SK-N-SH (cell line): ENCODE results near the gene HOTAIR. TPM values are rescaled to one million over a fixed set of nuclear protein-coding genes. Genes with fewer than 3 reads are reported as not detected.

ENCODE experiments used
- CTCF ChIA-PET: fragments of 300-600, 350-600 bp; formaldehyde crosslinking; extraction: SDS; loops from one replicate; lab custom pipeline; 2021; lab: Yijun Ruan, JAX
- POLR2A ChIA-PET: fragments of 350-600 bp; sonication (Branson Sonifier 250); formaldehyde crosslinking; extraction: SDS; loops from one replicate; lab custom pipeline; 2020; ENCODE audit warnings: antibody characterized with exemption, inconsistent platforms; lab: Yijun Ruan, JAX
- DNase-seq: peaks from one replicate; pipeline ENCODE4 v3.0.0; 2012
- H2AFZ ChIP-seq: fragments of 200-600 bp; sonication (generic); 2 replicates; pipeline ENCODE4 v1.8.1; 2016; ENCODE audit warnings: antibody characterized with exemption, mild to moderate bottlenecking, low read depth
- H3F3A ChIP-seq: fragments of 200-600 bp; sonication (generic); replicated peaks from 2 replicates; pipeline ENCODE3; 2016; ENCODE audit warnings: antibody characterized with exemption, mild to moderate bottlenecking; ENCODE audit not compliant: insufficient read depth
- H3K27ac ChIP-seq, 2 experiments: fragments of 200-500 bp in 1 of 2; fragments of 200-600 bp in 1 of 2; sonication (Bioruptor generic) in 1 of 2; sonication (generic), shearing (Covaris generic) in 1 of 2; 2 replicates each; pipeline versions ENCODE4 v1.5.1 to v1.6.1; 2014 to 2016; ENCODE audit warnings: low read depth in 2 of 2, inconsistent platforms in 1 of 2, low read length in 1 of 2, mild to moderate bottlenecking in 1 of 2, mixed read lengths in 1 of 2
- H3K27me3 ChIP-seq: fragments of 200-600 bp; sonication (generic), shearing (Covaris generic); 2 replicates; pipeline ENCODE4 v1.6.1; 2016; ENCODE audit warnings: mixed run types; ENCODE audit not compliant: insufficient read depth
- H3K36me3 ChIP-seq, 2 experiments: fragments of 200-500 bp in 1 of 2; fragments of 200-600 bp in 1 of 2; sonication (Bioruptor generic) in 1 of 2; sonication (generic) in 1 of 2; replicated peaks in 1 of 2; 2 replicates each; pipeline versions ENCODE3 to v1.5.1; 2014 to 2016; ENCODE audit warnings: low read length in 1 of 2, mild to moderate bottlenecking in 1 of 2; ENCODE audit not compliant: insufficient read depth in 2 of 2, control insufficient read depth in 1 of 2
- H3K4me1 ChIP-seq, 2 experiments: fragments of 200-500 bp in 1 of 2; fragments of 200-600 bp in 1 of 2; sonication (Bioruptor generic) in 1 of 2; sonication (generic), shearing (Covaris generic) in 1 of 2; 2 replicates each; pipeline versions ENCODE4 v1.5.1 to v1.6.1; 2014 to 2016; ENCODE audit warnings: low read depth in 1 of 2, low read length in 1 of 2, mixed run types in 1 of 2; ENCODE audit not compliant: insufficient read depth in 2 of 2, control insufficient read depth in 1 of 2
- H3K4me2 ChIP-seq: fragments of 200-600 bp; sonication (generic), shearing (Covaris generic); 2 replicates; pipeline ENCODE4 v1.6.1; 2017; ENCODE audit warnings: mixed run types
- H3K4me3 ChIP-seq, 2 experiments: fragments of 200-500 bp in 1 of 2; fragments of 200-600 bp in 1 of 2; sonication (Bioruptor generic) in 1 of 2; sonication (generic), shearing (Covaris generic) in 1 of 2; 2 replicates each; pipeline versions ENCODE4 v1.5.1 to v1.8.1; 2014 to 2016; ENCODE audit warnings: low read depth in 2 of 2, inconsistent platforms in 1 of 2, low read length in 1 of 2, mild to moderate bottlenecking in 1 of 2, mixed read lengths in 1 of 2, moderate library complexity in 1 of 2
- H3K79me2 ChIP-seq: fragments of 200-600 bp; sonication (generic); 2 replicates; pipeline ENCODE4 v1.8.1; 2017; ENCODE audit warnings: mild to moderate bottlenecking; ENCODE audit not compliant: insufficient read depth
- H3K9ac ChIP-seq: fragments of 200-600 bp; sonication (generic); 2 replicates; pipeline ENCODE4 v1.6.1; 2017; ENCODE audit warnings: mixed run types
- H3K9me2 ChIP-seq: fragments of 200-600 bp; sonication (generic); 2 replicates; pipeline ENCODE4 v1.6.1; 2017; ENCODE audit warnings: mixed run types
- H3K9me3 ChIP-seq: fragments of 200-600 bp; sonication (generic); 2 replicates; pipeline ENCODE4 v1.6.1; 2017; ENCODE audit warnings: mixed run types, mild to moderate bottlenecking, moderate library complexity
- H4K20me1 ChIP-seq: fragments of 200-600 bp; sonication (generic); 2 replicates; pipeline ENCODE4 v1.6.1; 2017; ENCODE audit warnings: mild to moderate bottlenecking, mixed run types; ENCODE audit not compliant: insufficient read depth
- CHD2 ChIP-seq: fragments of 150-350 bp; IDR thresholded peaks from 2 replicates; pipeline ENCODE4 v1.6.1; 2018; ENCODE audit warnings: low read length; ENCODE audit not compliant: partially characterized antibody
- ELF1 ChIP-seq: IDR thresholded peaks from 2 replicates; pipeline ENCODE4 v1.4.0; 2012
- EZH2phosphoT487 ChIP-seq: fragments of 200-600 bp; sonication (generic); IDR thresholded peaks from 2 replicates; pipeline ENCODE4 v1.6.1; 2017; ENCODE audit warnings: low read depth, mixed run types, mild to moderate bottlenecking, antibody characterized with exemption, moderate library complexity, borderline replicate concordance
- FOSL2 ChIP-seq: IDR thresholded peaks from 2 replicates; pipeline ENCODE4 v1.4.0; 2012; ENCODE audit warnings: low read depth, mild to moderate bottlenecking, moderate library complexity, borderline replicate concordance
- FOXJ3 ChIP-seq: sonication (generic); formaldehyde crosslinking; IDR thresholded peaks from 2 replicates; pipeline ENCODE4 v1.5.1; 2020; ENCODE audit warnings: mild to moderate bottlenecking, missing genetic modification reagents
- GABPA ChIP-seq: IDR thresholded peaks from 2 replicates; pipeline ENCODE4 v1.4.0; 2012; ENCODE audit warnings: low read depth, mild to moderate bottlenecking
- GATA2 ChIP-seq: sonication (generic); formaldehyde crosslinking; IDR thresholded peaks from 2 replicates; pipeline ENCODE4 v1.5.0; 2020; ENCODE audit warnings: mild to moderate bottlenecking, missing genetic modification reagents
- POLR2AphosphoS5 ChIP-seq: IDR thresholded peaks from 2 replicates; pipeline ENCODE4 v1.6.1; 2012; ENCODE audit warnings: low read depth, low read length
- RAD21 ChIP-seq: IDR thresholded peaks from 2 replicates; pipeline ENCODE4 v1.6.1; 2012; ENCODE audit warnings: mild to moderate bottlenecking, low read length
- RFX5 ChIP-seq: IDR thresholded peaks from 2 replicates; pipeline ENCODE4 v1.6.1; 2012; ENCODE audit warnings: mild to moderate bottlenecking, improper control_type of control experiment, low read length
- TAF1 ChIP-seq: IDR thresholded peaks from 2 replicates; pipeline ENCODE4 v1.6.1; 2012; ENCODE audit warnings: low read depth, mild to moderate bottlenecking, low read length, moderate library complexity, borderline replicate concordance
- TCF12 ChIP-seq: IDR thresholded peaks from 2 replicates; pipeline ENCODE4 v1.4.0; 2012
- TEAD4 ChIP-seq: IDR thresholded peaks from 2 replicates; pipeline ENCODE4 v1.4.0; 2012; ENCODE audit warnings: mild to moderate bottlenecking, borderline replicate concordance; ENCODE audit not compliant: insufficient read depth
- WGBS: methylation state at CpG from one replicate; pipeline ENCODE4 v1.1.6; 2017; ENCODE audit warnings: low lambda C conversion rate; 5-methylcytosine and 5-hydroxymethylcytosine counted together
- polyA plus RNA-seq, 3 experiments: library from polyadenylated mRNA; depleted of rRNA; stranded (reverse); fragments of >200 nt; gene quantifications; 2 replicates each; pipeline ENCODE4 v1.2.3, GENCODE V29; 2012
- TF ChIP-seq, protein P1 (sequence below): IDR thresholded peaks from 2 replicates; pipeline ENCODE4 v1.4.0; 2012; ENCODE audit warnings: low read depth
- TF ChIP-seq, protein P2 (sequence below): IDR thresholded peaks from 2 replicates; pipeline ENCODE4 v1.4.0; 2012; ENCODE audit warnings: low read depth, borderline replicate concordance
- TF ChIP-seq, protein P3 (sequence below): IDR thresholded peaks from 2 replicates; pipeline ENCODE4 v1.4.0; 2012; ENCODE audit warnings: low read depth, borderline replicate concordance

Gene HOTAIR
- polyA plus RNA-seq, 1 of the 3 experiments (the other 2 are of a cell fraction), result not detected

DNA sequence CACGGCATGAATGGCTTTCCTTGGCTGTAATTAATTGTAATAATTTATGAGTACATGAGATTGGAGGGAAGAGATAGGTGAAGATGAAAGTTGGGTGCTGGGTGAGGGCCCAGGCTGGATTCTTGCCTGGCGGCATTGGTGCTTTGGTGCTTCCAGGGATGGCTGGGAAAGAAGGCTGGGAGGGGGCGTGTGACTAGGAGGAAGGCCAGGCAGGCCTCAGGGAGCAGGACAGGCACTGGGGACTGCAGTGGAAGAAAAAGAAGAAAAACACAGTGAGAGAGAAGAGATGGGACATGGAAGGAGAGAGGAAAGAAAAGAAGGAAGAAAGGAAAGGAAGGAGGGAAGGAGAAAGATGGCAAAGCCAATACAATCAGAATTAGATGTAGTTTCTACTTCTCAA lies 28.9 kb upstream of the HOTAIR start (continued):
- no peak for TF ChIP-seq FOXJ3 (CRISPR knock-in tag)

DNA sequence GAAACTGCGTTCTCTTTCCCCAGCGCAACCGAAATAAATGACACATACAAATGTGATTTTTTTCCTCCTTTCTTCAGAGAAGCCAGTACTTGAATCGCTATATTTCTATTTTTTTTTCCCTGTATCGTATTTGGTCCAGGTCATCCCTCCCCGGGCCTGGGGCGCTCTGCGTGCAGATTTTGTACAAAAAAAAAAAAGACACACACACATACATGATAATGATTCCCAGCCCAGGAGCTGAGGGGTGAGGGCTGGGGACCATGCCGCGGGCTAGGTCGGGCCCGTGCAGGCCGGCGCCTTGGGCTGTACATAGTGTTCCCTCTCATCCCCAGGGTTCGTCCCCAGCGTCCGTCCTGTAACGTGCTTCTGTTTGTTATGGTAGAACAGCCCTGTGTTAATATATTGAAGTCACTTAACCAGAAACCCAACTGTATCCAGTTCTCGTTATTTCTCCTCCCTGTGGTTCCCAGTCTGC lies 28.2 kb upstream of the HOTAIR start:
- Histone ChIP-seq H3K27ac (no peak overlapping the region), H3K9ac (no peak overlapping the region), H3K79me2 (no peaks in the 10 kb centered on the region)

DNA sequence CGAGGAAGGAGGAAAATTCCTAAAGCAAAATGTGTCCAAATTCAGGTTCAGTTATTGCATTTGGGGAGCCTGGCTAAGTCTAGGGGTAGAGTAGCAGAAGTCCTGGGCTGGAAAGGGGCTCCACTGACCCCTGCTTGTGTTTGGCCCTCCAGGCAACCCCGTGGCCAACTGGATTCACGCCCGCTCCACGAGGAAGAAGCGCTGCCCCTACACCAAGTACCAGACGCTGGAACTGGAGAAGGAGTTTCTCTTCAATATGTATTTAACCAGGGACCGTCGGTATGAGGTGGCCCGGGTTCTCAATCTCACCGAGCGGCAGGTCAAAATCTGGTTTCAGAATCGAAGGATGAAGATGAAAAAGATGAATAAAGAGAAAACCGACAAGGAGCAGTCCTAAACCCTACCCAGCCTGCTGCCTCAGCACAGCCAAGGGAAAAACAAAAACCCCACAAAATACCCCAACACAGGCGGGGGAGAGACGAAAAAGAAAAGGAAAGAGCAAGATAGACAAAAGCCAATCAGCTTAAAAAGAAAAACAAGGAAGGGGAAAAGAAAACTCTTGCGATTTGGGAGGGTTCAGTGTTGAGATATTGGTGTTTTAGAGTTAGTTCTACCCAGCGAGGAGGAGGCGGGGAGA lies 27.6 kb upstream of the HOTAIR start:
- H3K9me3 ChIP-seq, result no peaks in the 10 kb centered on the region
- WGBS, result 84% methylated on average over 19 of the region's 19 CpGs
- no peaks in the 10 kb centered on the region for H3K9me2 ChIP-seq
- DNase-seq, result no peak
- H3K4me2 ChIP-seq, result no peak overlapping the region
- no peaks in the 10 kb centered on the region for H3K36me3 ChIP-seq
- no peak overlapping the region for H2AFZ ChIP-seq
- peaks cover 0 to 18% of the 10 kb centered on the region in 2 experiments; a peak in 1 of 4 replicates for H3K4me1 ChIP-seq
- H3F3A ChIP-seq, result no peaks in the 10 kb centered on the region
- no peaks in the 10 kb centered on the region for H4K20me1 ChIP-seq
- CTCF ChIA-PET, result interaction anchor here (6.4 to 24.5 kb wide), 6 partner anchors 16 to 212 kb away, joined by 57 to 568 read pairs (median 200); partner anchors contain the start of genes HOXC10, HOXC5, HOXC6 and SMUG1
- no peak overlapping the region for H3K27ac ChIP-seq
- TF ChIP-seq GABPA (no peak), POLR2AphosphoS5 (no peak), TEAD4 (no peak), RFX5 (no peak)
- TF ChIP-seq, protein P1, sequence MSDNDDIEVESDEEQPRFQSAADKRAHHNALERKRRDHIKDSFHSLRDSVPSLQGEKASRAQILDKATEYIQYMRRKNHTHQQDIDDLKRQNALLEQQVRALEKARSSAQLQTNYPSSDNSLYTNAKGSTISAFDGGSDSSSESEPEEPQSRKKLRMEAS, result no peak
- TF ChIP-seq, protein P2, sequence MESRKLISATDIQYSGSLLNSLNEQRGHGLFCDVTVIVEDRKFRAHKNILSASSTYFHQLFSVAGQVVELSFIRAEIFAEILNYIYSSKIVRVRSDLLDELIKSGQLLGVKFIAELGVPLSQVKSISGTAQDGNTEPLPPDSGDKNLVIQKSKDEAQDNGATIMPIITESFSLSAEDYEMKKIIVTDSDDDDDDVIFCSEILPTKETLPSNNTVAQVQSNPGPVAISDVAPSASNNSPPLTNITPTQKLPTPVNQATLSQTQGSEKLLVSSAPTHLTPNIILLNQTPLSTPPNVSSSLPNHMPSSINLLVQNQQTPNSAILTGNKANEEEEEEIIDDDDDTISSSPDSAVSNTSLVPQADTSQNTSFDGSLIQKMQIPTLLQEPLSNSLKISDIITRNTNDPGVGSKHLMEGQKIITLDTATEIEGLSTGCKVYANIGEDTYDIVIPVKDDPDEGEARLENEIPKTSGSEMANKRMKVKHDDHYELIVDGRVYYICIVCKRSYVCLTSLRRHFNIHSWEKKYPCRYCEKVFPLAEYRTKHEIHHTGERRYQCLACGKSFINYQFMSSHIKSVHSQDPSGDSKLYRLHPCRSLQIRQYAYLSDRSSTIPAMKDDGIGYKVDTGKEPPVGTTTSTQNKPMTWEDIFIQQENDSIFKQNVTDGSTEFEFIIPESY, result no peak
- TF ChIP-seq, all 33 proteins: peak for 0
- POLR2A ChIA-PET, result no interaction called here
- Histone ChIP-seq H3K27me3 (peaks cover 13% of the 10 kb centered on the region; the same call in 1 of the 2 replicates), H3K4me3 (no peak overlapping the region), H3K9ac (no peak overlapping the region), H3K79me2 (no peaks in the 10 kb centered on the region)

More for the DNA sequence above, 28.2 kb upstream of the HOTAIR start:
- no peaks in the 10 kb centered on the region for H3K9me3 ChIP-seq
- H3F3A ChIP-seq, result no peaks in the 10 kb centered on the region
- H3K4me3 ChIP-seq, result no peak overlapping the region
- H3K36me3 ChIP-seq, result no peaks in the 10 kb centered on the region
- POLR2A ChIA-PET, result no interaction called here
- CTCF ChIA-PET, result interaction anchor here (0.9 to 24.5 kb wide), 7 partner anchors 10 to 212 kb away, joined by 3 to 568 read pairs (median 188); partner anchors contain the start of genes HOXC10, HOXC5, HOXC6 and SMUG1
- H4K20me1 ChIP-seq, result no peaks in the 10 kb centered on the region
- H3K4me1 ChIP-seq, result peaks cover 0 to 18% of the 10 kb centered on the region in 2 experiments; a peak in 1 of 4 replicates
- no peaks in the 10 kb centered on the region for H3K9me2 ChIP-seq
- DNase-seq, result no peak
- TF ChIP-seq ELF1 (no peak), TEAD4 (no peak), FOSL2 (no peak), CHD2 (no peak), GATA2 (CRISPR knock-in tag) (no peak), TAF1 (no peak), RFX5 (no peak), EZH2phosphoT487 (no peak), FOXJ3 (CRISPR knock-in tag) (no peak), TCF12 (no peak), RAD21 (no peak)
- TF ChIP-seq, protein P3, sequence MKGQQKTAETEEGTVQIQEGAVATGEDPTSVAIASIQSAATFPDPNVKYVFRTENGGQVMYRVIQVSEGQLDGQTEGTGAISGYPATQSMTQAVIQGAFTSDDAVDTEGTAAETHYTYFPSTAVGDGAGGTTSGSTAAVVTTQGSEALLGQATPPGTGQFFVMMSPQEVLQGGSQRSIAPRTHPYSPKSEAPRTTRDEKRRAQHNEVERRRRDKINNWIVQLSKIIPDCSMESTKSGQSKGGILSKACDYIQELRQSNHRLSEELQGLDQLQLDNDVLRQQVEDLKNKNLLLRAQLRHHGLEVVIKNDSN, result no peak
- no peak overlapping the region for H2AFZ ChIP-seq
- H3K4me2 ChIP-seq, result no peak overlapping the region
- 98% methylated on average over 19 of the region's 19 CpGs for WGBS
- peaks cover 8% of the 10 kb centered on the region; the same call in 1 of the 2 replicates for H3K27me3 ChIP-seq
